ENCODE results near the gene TMEM125. TPM values are rescaled to one million over a fixed set of nuclear protein-coding genes. Genes with fewer than 3 reads are reported as not detected.

The TMEM125 gene
- total and polyA plus RNA-seq, 9 of the 15 experiments (the other 6 are each of a cell fraction or from before 2014, with no cell fraction given), result 0.07 to 0.08 TPM; not detected in 7

GRCh38 chr1:43321331-43321891 is 51.6 kb downstream of the TMEM125 start:
- Histone ChIP-seq H3K4me3 (no peak overlapping the region), H3K9me3 (replicated peaks; ENCODE audit: control insufficient read depth, insufficient read depth, low read depth, low read length) (peaks cover 6% of the 10 kb centered on the region; the same call in 1 of the 2 replicates), H3K4me2 (ENCODE audit: insufficient read depth, low read length) (no peak overlapping the region), H3K79me2 (ENCODE audit: control insufficient read depth, insufficient read depth, low read length) (no peaks in the 10 kb centered on the region), H3K9ac (ENCODE audit: insufficient read depth in 1 of 2, low read depth in 2 of 2, low read length in 2 of 2) (no peak overlapping the region), H3K27ac (ENCODE audit: extremely low read depth, low read depth, low read length) (no peak overlapping the region), H3K4me1 (replicated peaks in 1 of 2; ENCODE audit: control insufficient read depth in 2 of 2, insufficient read depth in 2 of 2, low read length in 2 of 2) (peaks cover 3 to 11% of the 10 kb centered on the region in 2 experiments; a peak in 3 of 5 replicates), H3K9me1 (ENCODE audit: control insufficient read depth, insufficient read depth, low read length) (no peaks in the 10 kb centered on the region), H3K27me3 (ENCODE audit: control insufficient read depth in 2 of 2, insufficient read depth in 2 of 2, low read length in 2 of 2) (peaks cover 4 to 18% of the 10 kb centered on the region in 2 experiments; a peak in 2 of 5 replicates), H3K36me3 (ENCODE audit: control insufficient read depth, insufficient read depth, low read length) (no peaks in the 10 kb centered on the region), H4K20me1 (replicated peaks; ENCODE audit: control insufficient read depth, insufficient read depth, low read length) (peaks cover 4% of the 10 kb centered on the region; the same call in 1 of the 2 replicates), H2AFZ (ENCODE audit: low read depth, low read length) (no peak overlapping the region)
- 42% methylated on average over 15 of the region's 16 CpGs for WGBS (ENCODE audit: insufficient coverage, low coverage, missing lambda C conversion rate)
- ATAC-seq (peak; percentile 38; the same call in 2 of the 3 replicates), DNase-seq (ENCODE audit: extremely low read depth in 1 of 4, low spot score in 3 of 4) (peak; percentile 41 to 61 (median 58)), FAIRE-seq (no peak)
- BruUV-seq (replicated peaks), result no TSS peak
- ChIA-PET POLR2A (interaction anchor here (1.1 to 1.5 kb wide), 4 partner anchors 9 to 14 kb away, joined by 4 to 10 read pairs (median 5); no protein-coding TSS in a partner anchor), CTCF (ENCODE audit: low intra/inter-chr PET ratio) (no interaction called here)
- in situ Hi-C loops (cut with MboI), result no loop called here
- intact Hi-C loops (cut with micrococcal nuclease), result no loop called here
- 0 out of 2 replicates have a peak, but pooled peaks have one; percentile 31 for TF ChIP-seq FOXP4 (CRISPR knock-in tag; IDR thresholded peaks at IDR 0.05; ENCODE audit: borderline replicate concordance)
- TF ChIP-seq L3MBTL2 (IDR thresholded peaks at IDR 0.05), result peak; percentile 34; the same call in 1 of the 2 replicates
- peak; percentile 38; the same call in 1 of the 2 replicates for TF ChIP-seq ATF7 (IDR thresholded peaks at IDR 0.05)
- peak; percentile 88 for TF ChIP-seq JUND (IDR thresholded peaks at IDR 0.05; ENCODE audit: borderline replicate concordance, low read depth, low read length)
- TF ChIP-seq JUND (tag; IDR thresholded peaks at IDR 0.05; ENCODE audit: borderline replicate concordance, low read depth, low read length), result peak; percentile 78; the same call in 2 of the 3 replicates
- no peak for TF ChIP-seq ZNF134 (CRISPR knock-in tag; conservative IDR thresholded peaks at IDR 0.05)
- no peak for TF ChIP-seq ARHGAP35 (IDR thresholded peaks at IDR 0.05; ENCODE audit: partially characterized antibody)
- TF ChIP-seq NR2C2 (CRISPR knock-in tag; IDR thresholded peaks at IDR 0.05), result no peak
- TF ChIP-seq NR2C2 (tag; IDR thresholded peaks at IDR 0.05), result 0 out of 2 replicates have a peak, but pooled peaks have one; percentile 32
- no peak for TF ChIP-seq SPI1 (IDR thresholded peaks at IDR 0.05; ENCODE audit: borderline replicate concordance, low read depth, low read length)
- peak; percentile 32; the same call in 1 of the 2 replicates for TF ChIP-seq SMARCA4 (IDR thresholded peaks at IDR 0.05)
- peak; percentile 97 for TF ChIP-seq ZBTB33 (CRISPR knock-in tag; IDR thresholded peaks at IDR 0.05)
- no peak for TF ChIP-seq EHMT2 (IDR thresholded peaks at IDR 0.05)
- no peak for TF ChIP-seq KLF1 (tag; IDR thresholded peaks at IDR 0.05)
- no peak for TF ChIP-seq BCL6 (CRISPR knock-in tag; IDR thresholded peaks at IDR 0.05)
- no peak for TF ChIP-seq SIN3A (IDR thresholded peaks at IDR 0.05; ENCODE audit: borderline replicate concordance in 2 of 2, control insufficient read depth in 1 of 2, low read depth in 2 of 2, low read length in 2 of 2)
- TF ChIP-seq JUN (IDR thresholded peaks at IDR 0.05; ENCODE audit: borderline replicate concordance, low read depth, low read length), result peak; percentile 86; the same call in 1 of the 2 replicates
- TF ChIP-seq JUN (CRISPR knock-in tag; IDR thresholded peaks at IDR 0.05; ENCODE audit: borderline replicate concordance), result no peak
- TF ChIP-seq ZNF444 (CRISPR knock-in tag; IDR thresholded peaks at IDR 0.05), result no peak
- peak; percentile 67 for TF ChIP-seq CREM (IDR thresholded peaks at IDR 0.05; ENCODE audit: low read depth)
